SU-DHL-6 (cell line): ENCODE results near the gene PTPRN2.

Experiments
- H2AFZ ChIP-seq: fragments of 200-600 bp; sonication (generic); 2 replicates; pipeline ENCODE4 v1.6.1; 2014; ENCODE audit warnings: low read depth, mild to moderate bottlenecking, moderate library complexity, mixed read lengths, antibody characterized with exemption, low read length; ENCODE audit not compliant: severe bottlenecking
- H3F3A ChIP-seq: fragments of 200-600 bp; shearing (Covaris generic); 2 replicates; pipeline ENCODE4 v1.6.0; 2016; ENCODE audit warnings: antibody characterized with exemption, mild to moderate bottlenecking; ENCODE audit not compliant: insufficient read depth
- H3K27ac ChIP-seq: fragments of 200-600 bp; sonication (generic); 2 replicates; pipeline ENCODE4 v1.5.1; 2016; ENCODE audit warnings: low read depth, mild to moderate bottlenecking, low read length, moderate library complexity, mixed read lengths
- H3K27me3 ChIP-seq: fragments of 200-600 bp; sonication (generic), shearing (Covaris generic); 2 replicates; pipeline ENCODE4 v1.6.0; 2014; ENCODE audit warnings: mild to moderate bottlenecking, low read length
- H3K36me3 ChIP-seq: fragments of 200-600 bp; sonication (generic); 2 replicates; pipeline ENCODE4 v1.6.1; 2014; ENCODE audit warnings: mild to moderate bottlenecking, low read length, mixed read lengths
- H3K4me2 ChIP-seq: fragments of 300-600, 200-600 bp; shearing (Covaris generic), sonication (generic); 2 replicates; pipeline ENCODE4 v1.6.0; 2014; ENCODE audit warnings: low read length, low read depth, mild to moderate bottlenecking; ENCODE audit not compliant: poor library complexity, severe bottlenecking
- H3K4me3 ChIP-seq: fragments of 200-600 bp; sonication (generic); 2 replicates; pipeline ENCODE4 v1.5.1; 2014; ENCODE audit warnings: antibody characterized with exemption, low read length, mild to moderate bottlenecking, mixed read lengths; ENCODE audit not compliant: insufficient read depth, poor library complexity, severe bottlenecking
- H3K79me2 ChIP-seq: fragments of 200-600 bp; sonication (generic); 2 replicates; pipeline ENCODE4 v1.6.1; 2014; ENCODE audit warnings: mild to moderate bottlenecking, low read length, moderate library complexity; ENCODE audit not compliant: insufficient read depth
- H3K9ac ChIP-seq: fragments of 200-600 bp; sonication (generic); 2 replicates; pipeline ENCODE4 v1.7.0; 2014; ENCODE audit warnings: mild to moderate bottlenecking, low read length
- H3K9me2 ChIP-seq: fragments of 200-600 bp; sonication (generic); replicated peaks from 2 replicates; pipeline ENCODE4 v1.6.1; 2014; ENCODE audit warnings: low read length; ENCODE audit not compliant: insufficient read depth
- H3K9me3 ChIP-seq: fragments of 200-600 bp; sonication (generic); 2 replicates; pipeline ENCODE4 v1.6.1; 2014; ENCODE audit warnings: low read length, mixed read lengths; ENCODE audit not compliant: insufficient read depth
- H4K20me1 ChIP-seq: fragments of 200-600 bp; sonication (generic); 2 replicates; pipeline ENCODE4 v1.6.1; 2014; ENCODE audit warnings: low read depth, mild to moderate bottlenecking, antibody characterized with exemption, low read length, moderate library complexity, mixed read lengths
- EZH2phosphoT487 ChIP-seq: fragments of 200-600 bp; sonication (generic), shearing (Covaris generic); conservative IDR thresholded peaks from 2 replicates; pipeline ENCODE4 v1.6.1; 2018; ENCODE audit warnings: mild to moderate bottlenecking, antibody characterized with exemption, low read length, moderate library complexity, mixed read lengths
- TF ChIP-seq, protein P1 (sequence below): fragments of 200-600 bp; sonication (generic); IDR thresholded peaks from one replicate; pipeline ENCODE4 v1.5.1; 2017; ENCODE audit warnings: antibody characterized with exemption, mild to moderate bottlenecking, low read length, moderate library complexity; ENCODE audit not compliant: insufficient read depth, poor library complexity, severe bottlenecking

Gene PTPRN2

GRCh38 chr7:157654350-157654749, 933.3 kb downstream of the PTPRN2 start:
- H3K9ac ChIP-seq, result no peak overlapping the region
- H4K20me1 ChIP-seq, result no peaks in the 10 kb centered on the region
- TF ChIP-seq, protein P1, sequence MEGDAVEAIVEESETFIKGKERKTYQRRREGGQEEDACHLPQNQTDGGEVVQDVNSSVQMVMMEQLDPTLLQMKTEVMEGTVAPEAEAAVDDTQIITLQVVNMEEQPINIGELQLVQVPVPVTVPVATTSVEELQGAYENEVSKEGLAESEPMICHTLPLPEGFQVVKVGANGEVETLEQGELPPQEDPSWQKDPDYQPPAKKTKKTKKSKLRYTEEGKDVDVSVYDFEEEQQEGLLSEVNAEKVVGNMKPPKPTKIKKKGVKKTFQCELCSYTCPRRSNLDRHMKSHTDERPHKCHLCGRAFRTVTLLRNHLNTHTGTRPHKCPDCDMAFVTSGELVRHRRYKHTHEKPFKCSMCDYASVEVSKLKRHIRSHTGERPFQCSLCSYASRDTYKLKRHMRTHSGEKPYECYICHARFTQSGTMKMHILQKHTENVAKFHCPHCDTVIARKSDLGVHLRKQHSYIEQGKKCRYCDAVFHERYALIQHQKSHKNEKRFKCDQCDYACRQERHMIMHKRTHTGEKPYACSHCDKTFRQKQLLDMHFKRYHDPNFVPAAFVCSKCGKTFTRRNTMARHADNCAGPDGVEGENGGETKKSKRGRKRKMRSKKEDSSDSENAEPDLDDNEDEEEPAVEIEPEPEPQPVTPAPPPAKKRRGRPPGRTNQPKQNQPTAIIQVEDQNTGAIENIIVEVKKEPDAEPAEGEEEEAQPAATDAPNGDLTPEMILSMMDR, result no peak
- TF ChIP-seq EZH2phosphoT487, result no peak
- no peaks in the 10 kb centered on the region for H3K79me2 ChIP-seq
- no peaks in the 10 kb centered on the region for H3K9me3 ChIP-seq
- H3K27me3 ChIP-seq, result no peaks in the 10 kb centered on the region
- H3K36me3 ChIP-seq, result no peaks in the 10 kb centered on the region
- no peak overlapping the region for H3K27ac ChIP-seq
- no peak overlapping the region for H2AFZ ChIP-seq
- H3K4me3 ChIP-seq, result no peak overlapping the region
- no peaks in the 10 kb centered on the region for H3K9me2 ChIP-seq
- no peaks in the 10 kb centered on the region for H3F3A ChIP-seq
- no peak overlapping the region for H3K4me2 ChIP-seq

GRCh38 chr7:157653827-157654207, 933.8 kb downstream of the PTPRN2 start:
- H3K36me3 ChIP-seq, result no peaks in the 10 kb centered on the region
- H3K9me2 ChIP-seq, result no peaks in the 10 kb centered on the region
- H3K4me2 ChIP-seq, result no peak overlapping the region
- no peak overlapping the region for H3K4me3 ChIP-seq
- no peaks in the 10 kb centered on the region for H4K20me1 ChIP-seq
- no peaks in the 10 kb centered on the region for H3F3A ChIP-seq
- H2AFZ ChIP-seq, result no peak overlapping the region
- TF ChIP-seq, protein P1, result no peak
- no peak for TF ChIP-seq EZH2phosphoT487
- no peak overlapping the region for H3K9ac ChIP-seq
- no peaks in the 10 kb centered on the region for H3K79me2 ChIP-seq
- no peaks in the 10 kb centered on the region for H3K27me3 ChIP-seq
- no peak overlapping the region for H3K27ac ChIP-seq
- H3K9me3 ChIP-seq, result no peaks in the 10 kb centered on the region

GRCh38 chr7:157652954-157653826, 934.4 kb downstream of the PTPRN2 start:
- Histone ChIP-seq H3K9me3 (no peaks in the 10 kb centered on the region), H3K27ac (no peak overlapping the region), H3K36me3 (no peaks in the 10 kb centered on the region), H3K4me3 (no peak overlapping the region), H3K9me2 (no peaks in the 10 kb centered on the region), H3K9ac (no peak overlapping the region), H3F3A (no peaks in the 10 kb centered on the region), H2AFZ (no peak overlapping the region), H4K20me1 (no peaks in the 10 kb centered on the region), H3K4me2 (no peak overlapping the region), H3K79me2 (no peaks in the 10 kb centered on the region), H3K27me3 (no peaks in the 10 kb centered on the region)
- TF ChIP-seq EZH2phosphoT487, result no peak
- TF ChIP-seq, protein P1, result no peak
